CD14-positive monocyte (primary cell): Measurements from ENCODE around the gene MUC7. TPM values are rescaled to one million over a fixed set of nuclear protein-coding genes. Genes with fewer than 3 reads are reported as not detected.

Experiments
- DNase-seq, 3 donors: peaks; one replicate each; pipeline ENCODE4 v3.0.0-alpha.2; 2011 to 2022
- H2AFZ ChIP-seq: 2 replicates; pipeline ENCODE4 v1.6.0; 2012; ENCODE audit warnings: mild to moderate bottlenecking, low read depth, low read length, inconsistent platforms; ENCODE audit not compliant: insufficient read depth, poor library complexity, severe bottlenecking
- H3K27ac ChIP-seq, 2 donors: 1 replicate in 1 of 2; 2 replicates in 1 of 2; pipeline ENCODE4 v1.5.1; 2012 to 2013; ENCODE audit warnings: low read length in 2 of 2, control low read depth in 1 of 2, inconsistent platforms in 1 of 2, low read depth in 1 of 2, mild to moderate bottlenecking in 1 of 2
- H3K27me3 ChIP-seq, 2 donors: one replicate each; pipeline versions ENCODE4 v1.6.0 to v1.6.1; 2011 to 2013; ENCODE audit warnings: low read length in 2 of 2; ENCODE audit not compliant: control insufficient read depth in 2 of 2, insufficient read depth in 2 of 2
- H3K36me3 ChIP-seq, 2 donors: replicated peaks in 1 of 2; 1 replicate in 1 of 2; 2 replicates in 1 of 2; pipeline versions ENCODE4 v1.5.1 to v1.6.1; 2012 to 2013; ENCODE audit warnings: low read length in 2 of 2, control low read depth in 1 of 2, inconsistent platforms in 1 of 2, mild to moderate bottlenecking in 1 of 2; ENCODE audit not compliant: insufficient read depth in 2 of 2, control insufficient read depth in 1 of 2
- H3K4me1 ChIP-seq, 2 donors: 1 replicate in 1 of 2; 2 replicates in 1 of 2; pipeline versions ENCODE4 v1.5.1 to v1.6.1; 2012 to 2013; ENCODE audit warnings: low read length in 2 of 2, control low read depth in 1 of 2, inconsistent platforms in 1 of 2, mild to moderate bottlenecking in 1 of 2, moderate library complexity in 1 of 2; ENCODE audit not compliant: insufficient read depth in 2 of 2, control insufficient read depth in 1 of 2
- H3K4me2 ChIP-seq: replicated peaks from 2 replicates; pipeline ENCODE3; 2012; ENCODE audit warnings: low read length, moderate library complexity, mild to moderate bottlenecking; ENCODE audit not compliant: poor library complexity, severe bottlenecking; ENCODE audit errors: extremely low read depth
- H3K4me3 ChIP-seq, 3 experiments: fragments of 200-600 bp in 1 of 3; sonication (generic) in 1 of 3; replicated peaks in 1 of 3; 1 replicate in 2 of 3; 2 replicates in 1 of 3; pipeline ENCODE4 v1.5.1; 2011 to 2013; ENCODE audit warnings: low read length in 3 of 3, mild to moderate bottlenecking in 3 of 3, control low read depth in 2 of 3, low read depth in 2 of 3, inconsistent platforms in 1 of 3, moderate library complexity in 1 of 3
- H3K79me2 ChIP-seq: 2 replicates; pipeline ENCODE4 v1.6.0; 2012; ENCODE audit warnings: mild to moderate bottlenecking, control low read depth, inconsistent platforms, low read length, moderate library complexity; ENCODE audit not compliant: insufficient read depth
- H3K9ac ChIP-seq: 2 replicates; pipeline ENCODE4 v1.6.0; 2017; ENCODE audit warnings: low read length, mild to moderate bottlenecking; ENCODE audit not compliant: insufficient read depth, poor library complexity, severe bottlenecking
- H3K9me3 ChIP-seq, 2 donors: replicated peaks in 1 of 2; 1 replicate in 1 of 2; 2 replicates in 1 of 2; pipeline versions ENCODE4 v1.5.1 to v1.6.1; 2012 to 2013; ENCODE audit warnings: low read length in 2 of 2, control low read depth in 1 of 2; ENCODE audit not compliant: control insufficient read depth in 1 of 2, insufficient read depth in 1 of 2
- H4K20me1 ChIP-seq: 2 replicates; pipeline ENCODE4 v1.6.0; 2012; ENCODE audit warnings: mild to moderate bottlenecking, low read length, control low read depth, moderate library complexity; ENCODE audit not compliant: insufficient read depth
- H3K27ac Mint-ChIP-seq, 7 donors: one replicate each; pipeline ENCODE4 v1.8.0; 2020; ENCODE audit warnings: mild to moderate bottlenecking in 7 of 7, mixed read lengths in 7 of 7, moderate library complexity in 6 of 7, inconsistent platforms in 2 of 7
- H3K27me3 Mint-ChIP-seq, 3 donors: one replicate each; pipeline ENCODE4 v1.8.0; 2021 to 2022; ENCODE audit warnings: low read depth in 3 of 3, mild to moderate bottlenecking in 3 of 3, mixed read lengths in 3 of 3, moderate library complexity in 3 of 3, inconsistent platforms in 1 of 3
- H3K36me3 Mint-ChIP-seq, 2 donors: one replicate each; pipeline ENCODE4 v1.8.0; 2020; ENCODE audit warnings: mixed read lengths in 2 of 2, inconsistent platforms in 1 of 2, mild to moderate bottlenecking in 1 of 2
- H3K4me1 Mint-ChIP-seq: one replicate; pipeline ENCODE4 v1.8.0; 2020; ENCODE audit warnings: mild to moderate bottlenecking, mixed read lengths
- H3K4me3 Mint-ChIP-seq, 2 donors: one replicate each; pipeline ENCODE4 v1.8.0; 2020; ENCODE audit warnings: mild to moderate bottlenecking in 2 of 2, mixed read lengths in 2 of 2, moderate library complexity in 1 of 2
- H3K9me3 Mint-ChIP-seq, 7 donors: one replicate each; pipeline ENCODE4 v1.8.0; 2020 to 2022; ENCODE audit warnings: mixed read lengths in 7 of 7, mild to moderate bottlenecking in 6 of 7, moderate library complexity in 6 of 7, inconsistent platforms in 2 of 7
- WGBS: methylation state at CpG from one replicate; pipeline ENCODE4 v1.1.5; 2013; ENCODE audit warnings: missing lambda C conversion rate; ENCODE audit not compliant: insufficient coverage; 5-methylcytosine and 5-hydroxymethylcytosine counted together
- intact Hi-C, 2 donors: fragments of 100-400 bp; cut with micrococcal nuclease; formaldehyde crosslinking; loops; one replicate each; pipeline versions ENCODE4 v1.15.0 to v1.15.1; 2023
- polyA plus RNA-seq, 3 donors: library from polyadenylated mRNA; depleted of rRNA in 1 of 3; unstranded in 2 of 3; stranded (reverse) in 1 of 3; fragments of 300-500 nt in 2 of 3; fragments of >200 nt in 1 of 3; fragmentation: Illumina TruSeq in 2 of 3; gene quantifications; 1 replicate in 2 of 3; 2 replicates in 1 of 3; pipeline ENCODE4 v1.2.3, GENCODE V29; 2012 to 2021
- TF ChIP-seq, protein P1 (sequence below): fragments of 200-600 bp; IDR thresholded peaks from one replicate; pipeline ENCODE4 v1.8.0; 2022; ENCODE audit warnings: antibody characterized with exemption, mild to moderate bottlenecking

Gene MUC7
- polyA plus RNA-seq, 3 donors: not detected

DNA sequence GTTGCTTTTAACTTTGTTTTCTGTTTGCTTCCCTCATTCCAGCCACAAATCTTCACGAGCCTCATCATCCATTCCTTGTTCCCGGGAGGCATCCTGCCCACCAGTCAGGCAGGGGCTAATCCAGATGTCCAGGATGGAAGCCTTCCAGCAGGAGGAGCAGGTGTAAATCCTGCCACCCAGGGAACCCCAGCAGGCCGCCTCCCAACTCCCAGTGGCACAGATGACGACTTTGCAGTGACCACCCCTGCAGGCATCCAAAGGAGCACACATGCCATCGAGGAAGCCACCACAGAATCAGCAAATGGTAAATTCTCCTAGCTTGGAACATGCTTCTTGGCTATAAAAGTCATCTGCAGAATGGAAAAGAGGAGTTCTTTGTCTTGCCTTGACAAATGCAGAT lies 59.0 kb downstream of the MUC7 start:
- intact Hi-C loops: no loop called here
- no peaks in the 10 kb centered on the region for H3K9me3 ChIP-seq
- TF ChIP-seq, protein P1, sequence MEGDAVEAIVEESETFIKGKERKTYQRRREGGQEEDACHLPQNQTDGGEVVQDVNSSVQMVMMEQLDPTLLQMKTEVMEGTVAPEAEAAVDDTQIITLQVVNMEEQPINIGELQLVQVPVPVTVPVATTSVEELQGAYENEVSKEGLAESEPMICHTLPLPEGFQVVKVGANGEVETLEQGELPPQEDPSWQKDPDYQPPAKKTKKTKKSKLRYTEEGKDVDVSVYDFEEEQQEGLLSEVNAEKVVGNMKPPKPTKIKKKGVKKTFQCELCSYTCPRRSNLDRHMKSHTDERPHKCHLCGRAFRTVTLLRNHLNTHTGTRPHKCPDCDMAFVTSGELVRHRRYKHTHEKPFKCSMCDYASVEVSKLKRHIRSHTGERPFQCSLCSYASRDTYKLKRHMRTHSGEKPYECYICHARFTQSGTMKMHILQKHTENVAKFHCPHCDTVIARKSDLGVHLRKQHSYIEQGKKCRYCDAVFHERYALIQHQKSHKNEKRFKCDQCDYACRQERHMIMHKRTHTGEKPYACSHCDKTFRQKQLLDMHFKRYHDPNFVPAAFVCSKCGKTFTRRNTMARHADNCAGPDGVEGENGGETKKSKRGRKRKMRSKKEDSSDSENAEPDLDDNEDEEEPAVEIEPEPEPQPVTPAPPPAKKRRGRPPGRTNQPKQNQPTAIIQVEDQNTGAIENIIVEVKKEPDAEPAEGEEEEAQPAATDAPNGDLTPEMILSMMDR: no peak
- no peaks in the 10 kb centered on the region for H3K27me3 ChIP-seq
- Mint-ChIP-seq H3K27ac (no peak overlapping the region), H3K4me1 (no peaks in the 10 kb centered on the region), H3K27me3 (no peaks in the 10 kb centered on the region), H3K9me3 (no peaks in the 10 kb centered on the region), H3K36me3 (no peaks in the 10 kb centered on the region), H3K4me3 (no peak overlapping the region)
- H3K4me3 ChIP-seq: no peak overlapping the region
- DNase-seq: no peak
- no peak overlapping the region for H3K27ac ChIP-seq
- no peaks in the 10 kb centered on the region for H3K36me3 ChIP-seq
- no peak overlapping the region for H3K9ac ChIP-seq
- H3K4me2 ChIP-seq: no peak overlapping the region
- no peaks in the 10 kb centered on the region for H3K79me2 ChIP-seq
- no peaks in the 10 kb centered on the region for H3K4me1 ChIP-seq
- no peaks in the 10 kb centered on the region for H4K20me1 ChIP-seq
- no peak overlapping the region for H2AFZ ChIP-seq
- WGBS: 75% methylated on average over 4 of the region's 5 CpGs

DNA sequence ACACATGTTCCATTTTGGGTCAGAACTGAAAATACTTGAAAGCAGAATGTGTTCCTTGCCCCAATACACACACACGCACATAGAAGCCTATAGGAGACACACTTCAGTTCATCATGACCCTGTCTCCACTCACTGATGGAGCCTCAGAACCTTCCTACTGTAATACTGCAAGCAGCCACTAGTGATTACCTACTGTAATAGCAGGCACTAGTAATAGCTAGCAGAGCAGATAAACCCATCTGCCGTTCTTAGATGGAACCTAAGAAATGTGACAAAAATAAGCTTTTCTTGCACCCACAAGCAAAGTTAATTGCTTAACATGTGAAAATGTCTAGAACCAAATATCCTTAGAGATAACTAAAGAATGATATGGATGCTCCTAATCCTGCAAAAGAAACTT lies 60.0 kb downstream of the MUC7 start:
- Histone ChIP-seq H3K4me2 (no peak overlapping the region), H3K36me3 (no peaks in the 10 kb centered on the region), H3K9ac (no peak overlapping the region), H2AFZ (no peak overlapping the region), H3K79me2 (no peaks in the 10 kb centered on the region), H3K27ac (no peak overlapping the region), H3K4me3 (no peak overlapping the region), H3K4me1 (no peaks in the 10 kb centered on the region), H3K27me3 (no peaks in the 10 kb centered on the region), H4K20me1 (no peaks in the 10 kb centered on the region), H3K9me3 (no peaks in the 10 kb centered on the region)
- Mint-ChIP-seq H3K27me3 (no peaks in the 10 kb centered on the region), H3K36me3 (no peaks in the 10 kb centered on the region), H3K4me3 (no peak overlapping the region), H3K9me3 (peaks cover 0 to 2% (median 0%) of the 10 kb centered on the region in 7 donors), H3K4me1 (no peaks in the 10 kb centered on the region), H3K27ac (no peak overlapping the region)
- DNase-seq: no peak
- 80% methylated on average over 1 of the region's 2 CpGs for WGBS
- intact Hi-C loops: no loop called here
- TF ChIP-seq, protein P1: no peak

Other genes with a start within 250 kb of the MUC7 start
- not detected for gene FDCSP, start 246.1 kb upstream of the MUC7 start, polyA plus RNA-seq
- not detected for gene CSN3, start 229.6 kb upstream of the MUC7 start, polyA plus RNA-seq
- not detected for gene CABS1, start 137.2 kb upstream of the MUC7 start, polyA plus RNA-seq
- gene SMR3A, start 111.4 kb upstream of the MUC7 start, polyA plus RNA-seq: not detected
- not detected for gene SMR3B, start 89.1 kb upstream of the MUC7 start, polyA plus RNA-seq
- gene OPRPN, start 74.3 kb upstream of the MUC7 start, polyA plus RNA-seq: not detected
- gene AMTN, start 46.4 kb downstream of the MUC7 start, polyA plus RNA-seq: not detected
- gene AMBN, start 120.1 kb downstream of the MUC7 start, polyA plus RNA-seq: not detected
- gene ENAM, start 156.5 kb downstream of the MUC7 start, polyA plus RNA-seq: not detected
- gene JCHAIN, start 194.3 kb downstream of the MUC7 start, polyA plus RNA-seq: 1 to 10 TPM in 2 of 3 donors, under 1 TPM in 1; 0.41 to 6.0 (median 1.9) TPM
- 10 to 100 TPM in 1 of 3 donors, 1 to 10 TPM in 2; 3.0 to 10.8 (median 5.0) TPM for gene UTP3, start 216.3 kb downstream of the MUC7 start, polyA plus RNA-seq
- gene RUFY3, start 249.8 kb downstream of the MUC7 start, polyA plus RNA-seq: 10 to 100 TPM; 11.1 to 37.3 (median 12.5) TPM